Ovary (tissue), 3 donors: ENCODE results near the gene IL17REL.
A peak's percentile ranks its signal among the peaks of the same experiment; 100 is the strongest.

Experiments used
- CTCF ChIP-seq, 3 donors: fragments of 450-650 bp in 2 of 3; fragments of 200-600 bp in 1 of 3; IDR thresholded peaks; one replicate each; pipeline versions ENCODE4 v1.5.1 to v1.8.0; 2016 to 2022; ENCODE audit warnings: antibody characterized with exemption in 3 of 3, mild to moderate bottlenecking in 1 of 3
- EP300 ChIP-seq: sonication (generic); formaldehyde crosslinking; IDR thresholded peaks from one replicate; pipeline ENCODE4 v1.6.1; 2017; ENCODE audit warnings: antibody characterized with exemption
- POLR2A ChIP-seq: fragments of 450-650 bp; IDR thresholded peaks from one replicate; pipeline ENCODE4 v1.6.1; 2017; ENCODE audit warnings: antibody characterized with exemption, mild to moderate bottlenecking, moderate library complexity
- donor health status: DM: no; HTN: no; CAD: no.

GRCh38 chr22:50030297-50031188 is 18.0 kb upstream of the IL17REL start:
- TF ChIP-seq CTCF (IDR thresholded peaks at IDR 0.05) (peak; percentile 74 to 94 (median 89)), POLR2A (no peak), EP300 (no peak)
